HEK293 (cell line): ENCODE measurements around the gene KPNA1.

Experiments
- CTCF ChIA-PET: fragments of 350-600 bp; formaldehyde crosslinking; extraction: SDS; loops from one replicate; lab custom pipeline; 2021; ENCODE audit warnings: antibody characterized with exemption; lab: Yijun Ruan, JAX
- POLR2A ChIA-PET: fragments of 300-600 bp; formaldehyde crosslinking; extraction: SDS; loops from one replicate; lab custom pipeline; 2020; ENCODE audit warnings: antibody characterized with exemption, inconsistent platforms; lab: Yijun Ruan, JAX
- H3K27ac ChIP-seq: fragments of 200-500 bp; sonication (Bioruptor generic); 2 replicates; pipeline ENCODE4 v1.5.1; 2014; ENCODE audit warnings: low read depth, low read length, control low read depth, inconsistent platforms; ENCODE audit errors: extremely low read depth
- H3K36me3 ChIP-seq, 2 experiments: fragments of 200-500 bp in 1 of 2; sonication (Bioruptor generic) in 1 of 2; 1 replicate in 1 of 2; 2 replicates in 1 of 2; pipeline ENCODE4 v1.5.1; 2014 to 2017; ENCODE audit warnings: inconsistent platforms in 2 of 2, low read length in 2 of 2; ENCODE audit not compliant: control insufficient read depth in 2 of 2, insufficient read depth in 1 of 2
- H3K4me1 ChIP-seq: fragments of 200-500 bp; sonication (Bioruptor generic); 2 replicates; pipeline ENCODE4 v1.5.1; 2014; ENCODE audit warnings: mild to moderate bottlenecking, low read length, inconsistent platforms; ENCODE audit not compliant: control insufficient read depth, insufficient read depth
- H3K4me3 ChIP-seq: 2 replicates; pipeline ENCODE4 v1.5.1; 2011; ENCODE audit warnings: low read depth, mild to moderate bottlenecking, control low read depth, low read length, moderate library complexity
- H3K9me3 ChIP-seq: fragments of 200-500 bp; sonication (Bioruptor generic); 2 replicates; pipeline ENCODE4 v1.5.1; 2014; ENCODE audit warnings: low read depth, low read length, inconsistent platforms; ENCODE audit not compliant: control insufficient read depth, insufficient read depth
- FEZF1 ChIP-seq: fragments of 450-650 bp; formaldehyde crosslinking; IDR thresholded peaks from 2 replicates; pipeline ENCODE4 v1.5.1; 2016; ENCODE audit warnings: missing biosample characterization, missing genetic modification characterization
- GLI4 ChIP-seq: fragments of 450-650 bp; formaldehyde crosslinking; IDR thresholded peaks from 2 replicates; pipeline ENCODE4 v1.5.1; 2016; ENCODE audit warnings: missing biosample characterization, missing genetic modification characterization
- KLF16 ChIP-seq: fragments of 450-650 bp; formaldehyde crosslinking; IDR thresholded peaks from 2 replicates; pipeline ENCODE4 v1.5.1; 2017; ENCODE audit warnings: missing biosample characterization, missing genetic modification characterization
- PRDM1 ChIP-seq: fragments of 450-650 bp; formaldehyde crosslinking; IDR thresholded peaks from 2 replicates; pipeline ENCODE4; 2016; ENCODE audit warnings: missing biosample characterization, missing genetic modification characterization
- RBAK ChIP-seq: fragments of 450-650 bp; formaldehyde crosslinking; IDR thresholded peaks from 2 replicates; pipeline ENCODE4 v1.5.1; 2016; ENCODE audit warnings: missing biosample characterization, missing genetic modification characterization
- SCRT2 ChIP-seq: fragments of 450-650 bp; formaldehyde crosslinking; IDR thresholded peaks from 2 replicates; pipeline ENCODE4 v1.5.1; 2016; ENCODE audit warnings: missing biosample characterization, missing genetic modification characterization
- SP2 ChIP-seq: fragments of 450-650 bp; formaldehyde crosslinking; IDR thresholded peaks from 2 replicates; pipeline ENCODE4 v1.5.1; 2016; ENCODE audit warnings: missing biosample characterization, missing genetic modification characterization
- TRIM28 ChIP-seq: IDR thresholded peaks from 2 replicates; pipeline ENCODE4 v1.6.1; 2011; ENCODE audit warnings: low read length, control low read depth, borderline replicate concordance
- ZBTB48 ChIP-seq: fragments of 450-650 bp; formaldehyde crosslinking; IDR thresholded peaks from 2 replicates; pipeline ENCODE4 v1.5.1; 2016; ENCODE audit warnings: missing biosample characterization, missing genetic modification characterization
- ZNF112 ChIP-seq: fragments of 450-650 bp; formaldehyde crosslinking; IDR thresholded peaks from 2 replicates; pipeline ENCODE4 v1.5.0; 2017; ENCODE audit warnings: missing biosample characterization, missing genetic modification characterization
- ZNF146 ChIP-seq: fragments of 450-650 bp; formaldehyde crosslinking; IDR thresholded peaks from 2 replicates; pipeline ENCODE4 v1.5.1; 2016; ENCODE audit warnings: missing biosample characterization, missing genetic modification characterization
- ZNF169 ChIP-seq: fragments of 450-650 bp; formaldehyde crosslinking; IDR thresholded peaks from 2 replicates; pipeline ENCODE4 v1.5.1; 2016; ENCODE audit warnings: missing biosample characterization, missing genetic modification characterization
- ZNF23 ChIP-seq: fragments of 450-650 bp; formaldehyde crosslinking; IDR thresholded peaks from 2 replicates; pipeline ENCODE4 v1.5.1; 2016; ENCODE audit warnings: missing biosample characterization, missing genetic modification characterization, borderline replicate concordance
- ZNF433 ChIP-seq: fragments of 450-650 bp; formaldehyde crosslinking; IDR thresholded peaks from 2 replicates; pipeline ENCODE4 v1.5.1; 2016; ENCODE audit warnings: missing biosample characterization, missing genetic modification characterization, low read depth
- ZNF48 ChIP-seq: fragments of 450-650 bp; formaldehyde crosslinking; IDR thresholded peaks from 2 replicates; pipeline ENCODE4 v1.5.1; 2016; ENCODE audit warnings: missing biosample characterization, missing genetic modification characterization
- ZNF510 ChIP-seq: fragments of 450-650 bp; formaldehyde crosslinking; IDR thresholded peaks from 2 replicates; pipeline ENCODE4 v1.5.1; 2018; ENCODE audit warnings: mild to moderate bottlenecking, missing genetic modification characterization, missing biosample characterization; ENCODE audit not compliant: insufficient replicate concordance
- ZNF521 ChIP-seq: fragments of 450-650 bp; formaldehyde crosslinking; IDR thresholded peaks from 2 replicates; pipeline ENCODE4 v1.5.1; 2017; ENCODE audit warnings: missing biosample characterization, mild to moderate bottlenecking, missing genetic modification characterization
- ZNF585B ChIP-seq: fragments of 450-650 bp; formaldehyde crosslinking; IDR thresholded peaks from 2 replicates; pipeline ENCODE4 v1.5.1; 2016; ENCODE audit warnings: missing biosample characterization, missing genetic modification characterization
- ZNF658 ChIP-seq: fragments of 450-650 bp; formaldehyde crosslinking; IDR thresholded peaks from 2 replicates; pipeline ENCODE4; 2016; ENCODE audit warnings: missing biosample characterization, missing genetic modification characterization
- ZNF76 ChIP-seq: fragments of 450-650 bp; formaldehyde crosslinking; IDR thresholded peaks from 2 replicates; pipeline ENCODE4; 2016; ENCODE audit warnings: low read depth, missing biosample characterization, missing genetic modification characterization, borderline replicate concordance
- ZNF791 ChIP-seq: fragments of 450-650 bp; formaldehyde crosslinking; IDR thresholded peaks from 2 replicates; pipeline ENCODE4 v1.5.1; 2016; ENCODE audit warnings: missing biosample characterization, missing genetic modification characterization
- TF ChIP-seq, protein P1 (sequence below): fragments of 450-650 bp; formaldehyde crosslinking; IDR thresholded peaks from 2 replicates; pipeline ENCODE4 v1.5.1; 2016; ENCODE audit warnings: missing biosample characterization, missing genetic modification characterization
- TF ChIP-seq, protein P2 (sequence below): fragments of 450-650 bp; formaldehyde crosslinking; IDR thresholded peaks from 2 replicates; pipeline ENCODE4 v1.5.1; 2017; ENCODE audit warnings: missing biosample characterization, missing genetic modification characterization
- TF ChIP-seq, protein P3 (sequence below): fragments of 450-650 bp; formaldehyde crosslinking; conservative IDR thresholded peaks from 2 replicates; pipeline ENCODE4 v1.5.1; 2016; ENCODE audit warnings: low read depth, missing biosample characterization, missing genetic modification characterization
- TF ChIP-seq, protein P4 (sequence below): fragments of 450-650 bp; formaldehyde crosslinking; optimal IDR thresholded peaks from 2 replicates; pipeline ENCODE3; 2016; ENCODE audit warnings: missing biosample characterization, mild to moderate bottlenecking, missing genetic modification characterization

The KPNA1 gene

DNA sequence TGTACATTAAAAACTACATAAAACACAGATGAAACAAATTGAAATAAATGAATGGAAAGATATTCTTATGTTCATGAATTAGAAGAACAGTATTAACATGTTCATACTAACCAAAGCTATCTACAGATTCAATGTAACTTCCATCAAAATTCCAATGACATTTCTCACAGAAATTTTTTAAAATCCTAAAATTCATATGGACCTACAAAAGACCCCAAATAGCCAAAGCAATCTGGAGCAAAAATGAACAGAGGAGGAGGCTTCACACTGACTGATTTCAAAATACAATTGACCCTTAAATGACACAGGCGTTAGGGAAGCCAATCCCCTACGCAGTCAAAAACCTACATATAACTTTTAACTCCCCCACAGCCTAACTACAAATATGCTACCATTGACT is 39.4 kb downstream of the KPNA1 start (continued):
- TF ChIP-seq, protein P1, sequence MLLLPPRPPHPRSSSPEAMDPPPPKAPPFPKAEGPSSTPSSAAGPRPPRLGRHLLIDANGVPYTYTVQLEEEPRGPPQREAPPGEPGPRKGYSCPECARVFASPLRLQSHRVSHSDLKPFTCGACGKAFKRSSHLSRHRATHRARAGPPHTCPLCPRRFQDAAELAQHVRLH (tag by site-specific recombination): no peak

DNA sequence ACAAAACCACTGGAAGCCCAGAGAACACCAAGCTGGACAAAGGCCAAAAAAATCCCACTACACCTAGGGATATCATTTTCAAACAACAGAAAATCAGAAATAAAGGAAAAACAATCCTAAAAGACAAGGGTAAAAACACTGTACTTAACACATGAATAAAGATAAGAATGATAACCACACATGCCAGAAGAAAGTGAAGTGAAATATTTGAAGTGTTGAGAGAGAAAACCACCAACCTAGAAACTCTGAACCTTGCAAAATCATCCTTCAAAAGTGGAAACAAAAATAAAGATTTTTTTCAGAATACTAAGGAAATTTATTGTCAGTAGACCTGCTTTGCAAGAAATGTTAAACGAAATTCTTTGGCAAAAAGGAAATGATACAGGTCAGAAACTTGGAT is 45.1 kb downstream of the KPNA1 start:
- no peak overlapping the region for H3K4me3 ChIP-seq
- H3K27ac ChIP-seq: no peak overlapping the region
- no peaks in the 10 kb centered on the region; the same call in 1 of the 2 replicates for H3K4me1 ChIP-seq

DNA sequence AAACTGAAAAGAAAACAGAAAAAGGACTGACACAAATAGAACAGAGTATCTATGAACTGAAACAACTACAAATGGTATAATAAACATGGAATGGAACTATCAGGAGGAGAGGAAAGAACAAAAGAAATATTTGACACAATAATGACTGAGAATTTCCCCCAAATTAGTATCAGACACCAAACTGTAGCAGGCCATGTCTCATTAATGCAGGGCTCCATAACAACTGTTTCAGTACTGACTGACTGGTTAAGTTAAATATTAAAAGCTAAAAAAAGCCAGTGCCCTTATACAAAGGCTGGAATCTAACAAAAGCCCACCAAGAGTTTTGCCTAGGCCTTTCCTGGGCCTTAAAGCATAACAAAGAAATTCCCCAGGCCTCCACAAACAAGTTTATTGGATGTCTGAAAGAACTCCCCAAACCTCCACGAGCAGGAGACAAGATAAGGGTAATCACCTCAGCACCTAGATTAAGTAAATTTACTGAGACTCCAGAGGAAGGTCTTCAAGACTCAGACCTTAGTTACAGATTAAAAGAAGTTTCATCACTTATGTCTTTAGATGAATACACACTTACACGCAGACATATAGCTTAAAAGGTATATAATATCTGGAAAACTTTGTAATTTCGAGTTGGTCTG is 45.7 kb downstream of the KPNA1 start:
- Histone ChIP-seq H3K4me3 (no peak overlapping the region), H3K9me3 (no peaks in the 10 kb centered on the region), H3K4me1 (no peaks in the 10 kb centered on the region; the same call in 1 of the 2 replicates), H3K36me3 (peaks cover 4 to 34% of the 10 kb centered on the region in 2 experiments; a peak in 2 of 3 replicates), H3K27ac (no peak overlapping the region)
- ChIA-PET POLR2A (no interaction called here), CTCF (interaction anchor here (0.6 to 1.2 kb wide), 2 partner anchors 43 to 390 kb away, joined by 3 to 4 read pairs; no protein-coding TSS in a partner anchor)
- TF ChIP-seq, protein P2, sequence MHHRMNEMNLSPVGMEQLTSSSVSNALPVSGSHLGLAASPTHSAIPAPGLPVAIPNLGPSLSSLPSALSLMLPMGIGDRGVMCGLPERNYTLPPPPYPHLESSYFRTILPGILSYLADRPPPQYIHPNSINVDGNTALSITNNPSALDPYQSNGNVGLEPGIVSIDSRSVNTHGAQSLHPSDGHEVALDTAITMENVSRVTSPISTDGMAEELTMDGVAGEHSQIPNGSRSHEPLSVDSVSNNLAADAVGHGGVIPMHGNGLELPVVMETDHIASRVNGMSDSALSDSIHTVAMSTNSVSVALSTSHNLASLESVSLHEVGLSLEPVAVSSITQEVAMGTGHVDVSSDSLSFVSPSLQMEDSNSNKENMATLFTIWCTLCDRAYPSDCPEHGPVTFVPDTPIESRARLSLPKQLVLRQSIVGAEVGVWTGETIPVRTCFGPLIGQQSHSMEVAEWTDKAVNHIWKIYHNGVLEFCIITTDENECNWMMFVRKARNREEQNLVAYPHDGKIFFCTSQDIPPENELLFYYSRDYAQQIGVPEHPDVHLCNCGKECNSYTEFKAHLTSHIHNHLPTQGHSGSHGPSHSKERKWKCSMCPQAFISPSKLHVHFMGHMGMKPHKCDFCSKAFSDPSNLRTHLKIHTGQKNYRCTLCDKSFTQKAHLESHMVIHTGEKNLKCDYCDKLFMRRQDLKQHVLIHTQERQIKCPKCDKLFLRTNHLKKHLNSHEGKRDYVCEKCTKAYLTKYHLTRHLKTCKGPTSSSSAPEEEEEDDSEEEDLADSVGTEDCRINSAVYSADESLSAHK: no peak
- no peak for TF ChIP-seq ZNF658 (tag by site-specific recombination)
- TF ChIP-seq ZNF23 (tag by site-specific recombination): no peak
- TF ChIP-seq ZNF48 (tag by site-specific recombination): no peak
- no peak for TF ChIP-seq ZNF146
- TF ChIP-seq, protein P3, sequence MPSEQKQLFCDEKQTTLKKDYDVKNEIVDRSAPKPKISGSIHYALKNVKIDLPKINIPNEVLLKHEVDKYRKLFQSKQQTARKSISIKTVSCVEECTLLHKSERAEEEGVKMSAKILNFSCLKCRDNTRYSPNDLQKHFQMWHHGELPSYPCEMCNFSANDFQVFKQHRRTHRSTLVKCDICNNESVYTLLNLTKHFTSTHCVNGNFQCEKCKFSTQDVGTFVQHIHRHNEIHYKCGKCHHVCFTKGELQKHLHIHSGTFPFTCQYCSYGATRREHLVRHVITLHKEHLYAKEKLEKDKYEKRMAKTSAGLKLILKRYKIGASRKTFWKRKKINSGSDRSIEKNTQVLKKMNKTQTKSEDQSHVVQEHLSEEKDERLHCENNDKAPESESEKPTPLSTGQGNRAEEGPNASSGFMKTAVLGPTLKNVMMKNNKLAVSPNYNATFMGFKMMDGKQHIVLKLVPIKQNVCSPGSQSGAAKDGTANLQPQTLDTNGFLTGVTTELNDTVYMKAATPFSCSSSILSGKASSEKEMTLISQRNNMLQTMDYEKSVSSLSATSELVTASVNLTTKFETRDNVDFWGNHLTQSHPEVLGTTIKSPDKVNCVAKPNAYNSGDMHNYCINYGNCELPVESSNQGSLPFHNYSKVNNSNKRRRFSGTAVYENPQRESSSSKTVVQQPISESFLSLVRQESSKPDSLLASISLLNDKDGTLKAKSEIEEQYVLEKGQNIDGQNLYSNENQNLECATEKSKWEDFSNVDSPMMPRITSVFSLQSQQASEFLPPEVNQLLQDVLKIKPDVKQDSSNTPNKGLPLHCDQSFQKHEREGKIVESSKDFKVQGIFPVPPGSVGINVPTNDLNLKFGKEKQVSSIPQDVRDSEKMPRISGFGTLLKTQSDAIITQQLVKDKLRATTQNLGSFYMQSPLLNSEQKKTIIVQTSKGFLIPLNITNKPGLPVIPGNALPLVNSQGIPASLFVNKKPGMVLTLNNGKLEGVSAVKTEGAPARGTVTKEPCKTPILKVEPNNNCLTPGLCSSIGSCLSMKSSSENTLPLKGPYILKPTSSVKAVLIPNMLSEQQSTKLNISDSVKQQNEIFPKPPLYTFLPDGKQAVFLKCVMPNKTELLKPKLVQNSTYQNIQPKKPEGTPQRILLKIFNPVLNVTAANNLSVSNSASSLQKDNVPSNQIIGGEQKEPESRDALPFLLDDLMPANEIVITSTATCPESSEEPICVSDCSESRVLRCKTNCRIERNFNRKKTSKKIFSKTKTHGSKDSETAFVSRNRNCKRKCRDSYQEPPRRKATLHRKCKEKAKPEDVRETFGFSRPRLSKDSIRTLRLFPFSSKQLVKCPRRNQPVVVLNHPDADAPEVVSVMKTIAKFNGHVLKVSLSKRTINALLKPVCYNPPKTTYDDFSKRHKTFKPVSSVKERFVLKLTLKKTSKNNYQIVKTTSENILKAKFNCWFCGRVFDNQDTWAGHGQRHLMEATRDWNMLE (tag by site-specific recombination): no peak
- TF ChIP-seq KLF16 (tag by site-specific recombination): no peak
- no peak for TF ChIP-seq SCRT2
- no peak for TF ChIP-seq ZNF791
- TF ChIP-seq TRIM28: no peak
- no peak for TF ChIP-seq ZNF169 (tag by site-specific recombination)
- TF ChIP-seq ZNF112 (tag by site-specific recombination): no peak

More for the DNA sequence above, 45.1 kb downstream of the KPNA1 start:
- ChIA-PET CTCF (interaction anchor here (0.6 to 1.2 kb wide), 3 partner anchors 38 to 391 kb away, joined by 3 to 4 read pairs (median 3); no protein-coding TSS in a partner anchor), POLR2A (no interaction called here)
- TF ChIP-seq ZNF433 (tag by site-specific recombination) (no peak), ZBTB48 (tag by site-specific recombination) (no peak), ZNF23 (tag by site-specific recombination) (no peak), ZNF521 (tag by site-specific recombination) (no peak), ZNF585B (tag by site-specific recombination) (no peak), PRDM1 (no peak), GLI4 (tag by site-specific recombination) (no peak), ZNF76 (tag by site-specific recombination) (no peak), FEZF1 (tag by site-specific recombination) (no peak), RBAK (tag by site-specific recombination) (no peak), SP2 (no peak), ZNF510 (tag by site-specific recombination) (no peak)
- TF ChIP-seq, protein P4, sequence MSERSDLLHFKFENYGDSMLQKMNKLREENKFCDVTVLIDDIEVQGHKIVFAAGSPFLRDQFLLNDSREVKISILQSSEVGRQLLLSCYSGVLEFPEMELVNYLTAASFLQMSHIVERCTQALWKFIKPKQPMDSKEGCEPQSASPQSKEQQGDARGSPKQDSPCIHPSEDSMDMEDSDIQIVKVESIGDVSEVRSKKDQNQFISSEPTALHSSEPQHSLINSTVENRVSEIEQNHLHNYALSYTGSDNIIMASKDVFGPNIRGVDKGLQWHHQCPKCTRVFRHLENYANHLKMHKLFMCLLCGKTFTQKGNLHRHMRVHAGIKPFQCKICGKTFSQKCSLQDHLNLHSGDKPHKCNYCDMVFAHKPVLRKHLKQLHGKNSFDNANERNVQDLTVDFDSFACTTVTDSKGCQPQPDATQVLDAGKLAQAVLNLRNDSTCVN: no peak
- Histone ChIP-seq H3K9me3 (no peaks in the 10 kb centered on the region), H3K36me3 (peaks cover 4 to 32% of the 10 kb centered on the region in 2 experiments; a peak in 2 of 3 replicates)
